Endothelial cell of umbilical vein (primary cell): ENCODE results near the gene KRT79. TPM values are rescaled to one million over a fixed set of nuclear protein-coding genes. Genes with fewer than 3 reads are reported as not detected.

Source experiments
- BruUV-seq: library from RNA; stranded (reverse); fragments of 400-500 nt; replicated peaks from 2 replicates; lab custom pipeline; 2021; lab: Mats Ljungman, UMichigan
- CTCF ChIA-PET: fragments of 300-600, 350-600 bp; sonication (Branson Sonifier 250); formaldehyde crosslinking; loops from one replicate; lab custom pipeline; 2021; ENCODE audit warnings: antibody characterized with exemption, inconsistent platforms; lab: Charles Lee
- POLR2A ChIA-PET: fragments of 300-600, 350-600 bp; sonication (Branson Sonifier 250); formaldehyde crosslinking; loops from one replicate; lab custom pipeline; 2021; ENCODE audit warnings: antibody characterized with exemption, inconsistent platforms; lab: Charles Lee
- DNase-seq: peaks from one replicate; pipeline ENCODE4 v3.0.0-alpha.2; 2011; ENCODE audit warnings: low read depth, low spot score
- FAIRE-seq: peaks from 2 replicates; lab custom pipeline; 2011; peaks lifted over from hg19 to GRCh38; lab: Jason Lieb, UNC
- H2AFZ ChIP-seq: 2 replicates; pipeline ENCODE4 v1.6.0; 2012; ENCODE audit warnings: low read depth, low read length, control low read depth, inconsistent platforms
- H3K27ac ChIP-seq: 2 replicates; pipeline ENCODE4 v1.5.1; 2011; ENCODE audit warnings: low read depth, mild to moderate bottlenecking, control low read depth, low read length, moderate library complexity; ENCODE audit not compliant: insufficient read depth
- H3K27me3 ChIP-seq, 2 experiments: 2 replicates each; pipeline versions ENCODE4 v1.6.0 to v1.6.1; 2011; ENCODE audit warnings: low read length in 2 of 2, mixed read lengths in 1 of 2; ENCODE audit not compliant: control insufficient read depth in 2 of 2, insufficient read depth in 2 of 2
- H3K36me3 ChIP-seq, 2 experiments: 2 replicates in 1 of 2; 3 replicates in 1 of 2; pipeline ENCODE4 v1.5.1; 2011; ENCODE audit warnings: low read length in 2 of 2, mild to moderate bottlenecking in 1 of 2, moderate library complexity in 1 of 2; ENCODE audit not compliant: control insufficient read depth in 2 of 2, insufficient read depth in 2 of 2; ENCODE audit errors: extremely low read depth in 1 of 2
- H3K4me1 ChIP-seq: 3 replicates; pipeline ENCODE4 v1.5.1; 2011; ENCODE audit warnings: mild to moderate bottlenecking, low read length; ENCODE audit not compliant: control insufficient read depth, insufficient read depth; ENCODE audit errors: extremely low read depth
- H3K4me2 ChIP-seq: 2 replicates; pipeline ENCODE4 v1.6.1; 2011; ENCODE audit warnings: low read length, control low read depth, mixed read lengths; ENCODE audit not compliant: insufficient read depth
- H3K4me3 ChIP-seq, 3 experiments: fragments of 200-600 bp in 1 of 3; sonication (generic), shearing (Covaris generic) in 1 of 3; replicated peaks in 1 of 3; 2 replicates each; pipeline ENCODE4 v1.5.1; 2011 to 2016; ENCODE audit warnings: control low read depth in 3 of 3, low read length in 3 of 3, mild to moderate bottlenecking in 2 of 3, inconsistent platforms in 1 of 3, low read depth in 1 of 3, moderate library complexity in 1 of 3; ENCODE audit not compliant: insufficient read depth in 1 of 3
- H3K79me2 ChIP-seq: 2 replicates; pipeline ENCODE4 v1.6.0; 2012; ENCODE audit warnings: low read length, inconsistent platforms; ENCODE audit not compliant: control insufficient read depth, insufficient read depth
- H3K9ac ChIP-seq: replicated peaks from 2 replicates; pipeline ENCODE3; 2011; ENCODE audit warnings: low read length, control low read depth; ENCODE audit not compliant: insufficient read depth; ENCODE audit errors: extremely low read depth
- H3K9me1 ChIP-seq: replicated peaks from 3 replicates; pipeline ENCODE4 v1.6.0; 2011; ENCODE audit warnings: mild to moderate bottlenecking, low read length; ENCODE audit not compliant: control insufficient read depth, insufficient read depth; ENCODE audit errors: extremely low read depth
- H3K9me3 ChIP-seq: replicated peaks from 2 replicates; pipeline ENCODE4 v1.5.1; 2012; ENCODE audit warnings: low read length, inconsistent platforms; ENCODE audit not compliant: control insufficient read depth, insufficient read depth
- H4K20me1 ChIP-seq: replicated peaks from 2 replicates; pipeline ENCODE3; 2011; ENCODE audit warnings: mild to moderate bottlenecking, low read length; ENCODE audit not compliant: control insufficient read depth, insufficient read depth; ENCODE audit errors: extremely low read depth
- CTCF ChIP-seq, 2 donors: IDR thresholded peaks; 1 replicate in 1 of 2; 2 replicates in 1 of 2; pipeline ENCODE4 v1.5.1; 2011; ENCODE audit warnings: low read length in 2 of 2, mild to moderate bottlenecking in 2 of 2, moderate library complexity in 2 of 2, control low read depth in 1 of 2, inconsistent platforms in 1 of 2, low read depth in 1 of 2; ENCODE audit not compliant: insufficient read depth in 1 of 2; ENCODE audit errors: extremely low read depth in 1 of 2
- FOS ChIP-seq: IDR thresholded peaks from 2 replicates; pipeline ENCODE4 v1.6.1; 2011; ENCODE audit warnings: mild to moderate bottlenecking, low read length, moderate library complexity, borderline replicate concordance; ENCODE audit not compliant: insufficient read depth
- GATA2 ChIP-seq: IDR thresholded peaks from 2 replicates; pipeline ENCODE4 v1.7.0; 2011; ENCODE audit warnings: low read depth, mild to moderate bottlenecking, moderate library complexity, mixed read lengths, low read length; ENCODE audit not compliant: insufficient read length, insufficient read depth
- JUN ChIP-seq: IDR thresholded peaks from 2 replicates; pipeline ENCODE4 v1.6.1; 2011; ENCODE audit warnings: borderline replicate concordance, low read depth; ENCODE audit not compliant: insufficient read length, insufficient read depth
- MAX ChIP-seq: IDR thresholded peaks from 2 replicates; pipeline ENCODE4 v1.6.1; 2011; ENCODE audit not compliant: insufficient read depth, insufficient read length
- MYC ChIP-seq: IDR thresholded peaks from one replicate; pipeline ENCODE4 v1.6.1; 2011; ENCODE audit warnings: mild to moderate bottlenecking, low read depth, low read length
- POLR2A ChIP-seq: IDR thresholded peaks from 2 replicates; pipeline ENCODE4 v1.6.1; 2012; ENCODE audit warnings: low read depth, mild to moderate bottlenecking, control low read depth, low read length
- POLR2AphosphoS5 ChIP-seq: IDR thresholded peaks from 2 replicates; pipeline ENCODE4 v1.6.1; 2012; ENCODE audit warnings: low read depth, mild to moderate bottlenecking, control low read depth, low read length, moderate library complexity; ENCODE audit not compliant: insufficient read depth
- dilution Hi-C: fragments of 300-500 bp; cut with MboI; formaldehyde crosslinking; loops from one replicate; pipeline ENCODE4 v1.15.0; 2019; ENCODE audit warnings: low sequenced_read_pairs; ENCODE audit not compliant: extremely low pct_ligation_motif_present
- intact Hi-C: fragments of 100-400 bp; cut with micrococcal nuclease; formaldehyde crosslinking; loops from one replicate; pipeline ENCODE4 v1.10.0; 2022
- polyA plus RNA-seq, 4 experiments: library from polyadenylated mRNA; depleted of rRNA in 3 of 4; stranded (reverse) in 3 of 4; unstranded in 1 of 4; fragments of >200 nt; gene quantifications; 2 replicates each; pipeline versions ENCODE4 v1.2.1 to v1.2.3, GENCODE V29; 2011 to 2012; ENCODE audit warnings: missing spikeins in 1 of 4
- total RNA-seq: library from RNA; stranded (reverse); gene quantifications from 2 replicates; pipeline ENCODE4 v1.2.3, GENCODE V29; 2021

The KRT79 gene
- total and polyA plus RNA-seq, 2 donors (not counting 3 experiments of a cell fraction or from before 2014, with no cell fraction given) = not detected

- Histone ChIP-seq H3K4me2 (no peak overlapping the region), H3K9ac (no peak overlapping the region)
These were observed 18.2 kb downstream of the KRT79 start for GRCh38 chr12:52815676-52816588.

More at GRCh38 chr12:52815676-52816588, 18.2 kb downstream of the KRT79 start:
- dilution Hi-C loops (no loop called here), intact Hi-C loops (no loop called here)
- BruUV-seq = no TSS peak
- Histone ChIP-seq H4K20me1 (no peaks in the 10 kb centered on the region), H3K9me3 (no peaks in the 10 kb centered on the region), H3K79me2 (no peaks in the 10 kb centered on the region), H3K27me3 (peaks cover 0 to 1% of the 10 kb centered on the region in 2 experiments), H2AFZ (no peak overlapping the region), H3K4me3 (no peak overlapping the region), H3K4me1 (no peaks in the 10 kb centered on the region), H3K9me1 (no peaks in the 10 kb centered on the region), H3K36me3 (no peaks in the 10 kb centered on the region), H3K27ac (no peak overlapping the region)
- TF ChIP-seq MAX = no peak
- no peak for TF ChIP-seq JUN
- no peak for TF ChIP-seq MYC
- TF ChIP-seq POLR2AphosphoS5 = no peak
- no peak for TF ChIP-seq CTCF (IDR thresholded peaks at IDR 0.05; ENCODE audit: extremely low read depth in 1 of 2, insufficient read depth in 1 of 2, low read depth in 1 of 2, low read length in 2 of 2)
- no peak for TF ChIP-seq FOS
- no peak for TF ChIP-seq POLR2A
- no peak for TF ChIP-seq GATA2
- POLR2A ChIA-PET = no interaction called here
- no peak for DNase-seq
- CTCF ChIA-PET = interaction anchor here (1.5 kb wide), 1 partner anchor 50 kb away, joined by 3 read pairs; no protein-coding TSS in a partner anchor
- no peak for FAIRE-seq
